HFFc6 (cell line): ENCODE measurements around the gene ZNF208. TPM values are rescaled to one million over a fixed set of nuclear protein-coding genes. Genes with fewer than 3 reads are reported as not detected.
A peak's percentile ranks its signal among the peaks of the same experiment; 100 is the strongest.

Experiments used
- DNase-seq: peaks from one replicate; pipeline ENCODE4 v3.0.0-alpha.2; 2018
- H3K27ac Mint-ChIP-seq: 2 replicates; pipeline ENCODE4 v1.8.0; 2020; ENCODE audit warnings: mild to moderate bottlenecking, mixed read lengths
- H3K27me3 Mint-ChIP-seq: 2 replicates; pipeline ENCODE4 v1.8.0; 2021; ENCODE audit warnings: mild to moderate bottlenecking, moderate library complexity, mixed read lengths; ENCODE audit not compliant: insufficient read depth
- H3K36me3 Mint-ChIP-seq: 2 replicates; pipeline ENCODE4 v1.8.0; 2021; ENCODE audit warnings: low read depth, mixed read lengths
- H3K4me1 Mint-ChIP-seq: 2 replicates; pipeline ENCODE4 v1.8.0; 2020; ENCODE audit warnings: low read depth, mixed read lengths
- H3K4me3 Mint-ChIP-seq: 2 replicates; pipeline ENCODE4 v1.8.0; 2020; ENCODE audit warnings: mild to moderate bottlenecking, moderate library complexity, mixed read lengths
- H3K9me3 Mint-ChIP-seq: 2 replicates; pipeline ENCODE4 v1.8.0; 2020; ENCODE audit warnings: mild to moderate bottlenecking, mixed read lengths
- CTCF ChIP-seq: fragments of 200-600 bp; sonication (generic); IDR thresholded peaks from 2 replicates; pipeline ENCODE4 v1.5.0; 2021; ENCODE audit warnings: antibody characterized with exemption, mild to moderate bottlenecking
- total RNA-seq, 6 experiments: library from RNA; stranded (reverse); fragmentation: NEBNext Ultra II Directional; extraction: Animal tissue kit (Norgen Biotek cat#: 25700); gene quantifications; 2 replicates in 1 of 6; 3 replicates in 5 of 6; pipeline ENCODE4 v1.2.3, GENCODE V29; 2021

The ZNF208 gene
- total RNA-seq, 6 experiments from 2014 or later = 0.08 to 0.16 (median 0.14) TPM; not detected in 3

GRCh38 chr19:21947775-21948174 is 63.0 kb downstream of the ZNF208 start:
- H3K27ac Mint-ChIP-seq = no peak overlapping the region
- H3K36me3 Mint-ChIP-seq = peaks cover 4% of the 10 kb centered on the region; the same call in 1 of the 2 replicates
- H3K27me3 Mint-ChIP-seq = no peaks in the 10 kb centered on the region
- H3K9me3 Mint-ChIP-seq = peaks cover 68% of the 10 kb centered on the region
- H3K4me1 Mint-ChIP-seq = no peaks in the 10 kb centered on the region
- DNase-seq = no peak
- no peak for TF ChIP-seq CTCF
- H3K4me3 Mint-ChIP-seq = no peak overlapping the region

- Mint-ChIP-seq H3K4me3 (peak overlapping the region; percentile 39; the same call in 1 of the 2 replicates), H3K9me3 (peaks cover 37% of the 10 kb centered on the region), H3K4me1 (no peaks in the 10 kb centered on the region), H3K27ac (no peak overlapping the region), H3K36me3 (peaks cover 3% of the 10 kb centered on the region; the same call in 1 of the 2 replicates), H3K27me3 (no peaks in the 10 kb centered on the region)
- no peak for TF ChIP-seq CTCF
- no peak for DNase-seq
Observed at GRCh38 chr19:21940684-21941083, 70.1 kb downstream of the ZNF208 start.

- H3K27me3 Mint-ChIP-seq = no peaks in the 10 kb centered on the region
- DNase-seq = no peak
- H3K4me3 Mint-ChIP-seq = no peak overlapping the region
- no peaks in the 10 kb centered on the region for H3K4me1 Mint-ChIP-seq
- TF ChIP-seq CTCF = no peak
- H3K27ac Mint-ChIP-seq = no peak overlapping the region
- H3K9me3 Mint-ChIP-seq = peaks cover 50% of the 10 kb centered on the region
- H3K36me3 Mint-ChIP-seq = peaks cover 3% of the 10 kb centered on the region; the same call in 1 of the 2 replicates
Observed at GRCh38 chr19:21934593-21934992, 76.2 kb downstream of the ZNF208 start.

- no peaks in the 10 kb centered on the region for H3K27me3 Mint-ChIP-seq
- no peak overlapping the region for H3K27ac Mint-ChIP-seq
- H3K4me3 Mint-ChIP-seq = no peak overlapping the region
- TF ChIP-seq CTCF = no peak
- peaks cover 3% of the 10 kb centered on the region; the same call in 1 of the 2 replicates for H3K36me3 Mint-ChIP-seq
- H3K9me3 Mint-ChIP-seq = peaks cover 55% of the 10 kb centered on the region
- no peaks in the 10 kb centered on the region for H3K4me1 Mint-ChIP-seq
- DNase-seq = no peak
Observed at GRCh38 chr19:21934131-21934530, 76.6 kb downstream of the ZNF208 start.

- Mint-ChIP-seq H3K27ac (no peak overlapping the region), H3K4me3 (no peak overlapping the region), H3K36me3 (no peaks in the 10 kb centered on the region; the same call in 1 of the 2 replicates), H3K4me1 (no peaks in the 10 kb centered on the region), H3K9me3 (peaks cover 69% of the 10 kb centered on the region), H3K27me3 (no peaks in the 10 kb centered on the region)
- no peak for TF ChIP-seq CTCF
- no peak for DNase-seq
Observed at GRCh38 chr19:21922276-21922675, 88.5 kb downstream of the ZNF208 start.

GRCh38 chr19:21921691-21922180 is 89.0 kb downstream of the ZNF208 start:
- no peak overlapping the region for H3K27ac Mint-ChIP-seq
- H3K36me3 Mint-ChIP-seq = no peaks in the 10 kb centered on the region; the same call in 1 of the 2 replicates
- no peak for DNase-seq
- TF ChIP-seq CTCF = no peak
- H3K9me3 Mint-ChIP-seq = peaks cover 74% of the 10 kb centered on the region
- H3K4me1 Mint-ChIP-seq = no peaks in the 10 kb centered on the region
- H3K27me3 Mint-ChIP-seq = no peaks in the 10 kb centered on the region
- no peak overlapping the region for H3K4me3 Mint-ChIP-seq
